IMR-90 (cell line): ENCODE results near the gene MORN5. TPM values are rescaled to one million over a fixed set of nuclear protein-coding genes. Genes with fewer than 3 reads are reported as not detected.

Experiments used
- ATAC-seq: fragments of 200-7000 bp; cut with Tn5 transposase; 2 replicates; pipeline ENCODE4 v1.9.1; 2020; ENCODE audit warnings: low read depth, mild to moderate bottlenecking, moderate library complexity
- BruUV-seq: library from RNA; stranded (reverse); fragments of 400-500 nt; replicated peaks from 2 replicates; lab custom pipeline; 2021; lab: Mats Ljungman, UMichigan
- CTCF ChIA-PET: fragments of 300-600 bp; formaldehyde crosslinking; extraction: SDS; loops from one replicate; lab custom pipeline; 2021; ENCODE audit warnings: antibody characterized with exemption; lab: Yijun Ruan, JAX
- POLR2A ChIA-PET: fragments of 300-600 bp; sonication (Branson Sonifier 250); formaldehyde crosslinking; loops from one replicate; lab custom pipeline; 2022; ENCODE audit warnings: antibody characterized with exemption; ENCODE audit not compliant: unreplicated experiment; lab: Charles Lee
- DNase-seq: peaks from one replicate; pipeline ENCODE4 v3.0.0; 2013
- H2AFZ ChIP-seq: replicated peaks from 2 replicates; pipeline ENCODE3; 2013; ENCODE audit warnings: low read length, mild to moderate bottlenecking; ENCODE audit not compliant: poor library complexity
- H2AK5ac ChIP-seq: 2 replicates; pipeline ENCODE4 v1.6.1; 2013; ENCODE audit warnings: low read depth, low read length, inconsistent platforms
- H2AK9ac ChIP-seq: replicated peaks from 2 replicates; pipeline ENCODE3; 2013; ENCODE audit warnings: mild to moderate bottlenecking, low read depth, low read length, moderate library complexity; ENCODE audit not compliant: poor library complexity
- H2BK120ac ChIP-seq: 2 replicates; pipeline ENCODE4 v1.6.1; 2013; ENCODE audit warnings: low read depth, low read length, inconsistent platforms
- H2BK15ac ChIP-seq: 3 replicates; pipeline ENCODE4 v1.6.1; 2013; ENCODE audit warnings: low read depth, low read length, inconsistent platforms
- H2BK20ac ChIP-seq: 2 replicates; pipeline ENCODE4 v1.6.1; 2013; ENCODE audit warnings: low read depth, mild to moderate bottlenecking, inconsistent platforms, low read length, moderate library complexity
- H2BK5ac ChIP-seq: 2 replicates; pipeline ENCODE4 v1.6.1; 2013; ENCODE audit warnings: mild to moderate bottlenecking, low read depth, low read length, inconsistent platforms; ENCODE audit not compliant: poor library complexity, severe bottlenecking
- H3K14ac ChIP-seq: replicated peaks from 2 replicates; pipeline ENCODE4 v1.6.1; 2013; ENCODE audit warnings: low read depth, low read length, inconsistent platforms
- H3K18ac ChIP-seq: 2 replicates; pipeline ENCODE4 v1.6.1; 2013; ENCODE audit warnings: low read depth, low read length, control low read depth
- H3K23ac ChIP-seq: 2 replicates; pipeline ENCODE4 v1.6.1; 2013; ENCODE audit warnings: low read depth, low read length, inconsistent platforms
- H3K27ac ChIP-seq: 2 replicates; pipeline ENCODE4 v1.5.1; 2013; ENCODE audit warnings: mild to moderate bottlenecking, control low read depth, low read length; ENCODE audit not compliant: insufficient read depth
- H3K27me3 ChIP-seq: 2 replicates; pipeline ENCODE4 v1.6.1; 2013; ENCODE audit warnings: low read length; ENCODE audit not compliant: control insufficient read depth, insufficient read depth
- H3K36me3 ChIP-seq: 2 replicates; pipeline ENCODE4 v1.6.1; 2013; ENCODE audit warnings: low read length, mixed read lengths; ENCODE audit not compliant: control insufficient read depth, insufficient read depth
- H3K4ac ChIP-seq: 2 replicates; pipeline ENCODE4 v1.6.1; 2013; ENCODE audit warnings: low read depth, low read length, inconsistent platforms
- H3K4me1 ChIP-seq: 2 replicates; pipeline ENCODE4 v1.6.1; 2013; ENCODE audit warnings: low read length, mixed read lengths; ENCODE audit not compliant: control insufficient read depth, insufficient read depth
- H3K4me2 ChIP-seq: 2 replicates; pipeline ENCODE4 v1.6.1; 2013; ENCODE audit warnings: low read depth, mild to moderate bottlenecking, control low read depth, low read length, moderate library complexity
- H3K4me3 ChIP-seq: 2 replicates; pipeline ENCODE4 v1.5.1; 2013; ENCODE audit warnings: low read depth, mild to moderate bottlenecking, control low read depth, low read length, moderate library complexity; ENCODE audit not compliant: insufficient read depth
- H3K56ac ChIP-seq: 2 replicates; pipeline ENCODE4 v1.6.1; 2013; ENCODE audit warnings: low read length, inconsistent platforms; ENCODE audit not compliant: insufficient read depth; ENCODE audit errors: extremely low read depth
- H3K79me1 ChIP-seq, 2 experiments: 2 replicates each; pipeline ENCODE4 v1.6.1; 2013; ENCODE audit warnings: low read length in 2 of 2, inconsistent platforms in 1 of 2, low read depth in 1 of 2
- H3K9ac ChIP-seq: 2 replicates; pipeline ENCODE4 v1.6.1; 2013; ENCODE audit warnings: low read depth, low read length, control low read depth
- H3K9me1 ChIP-seq: 2 replicates; pipeline ENCODE4 v1.6.1; 2013; ENCODE audit warnings: low read length, inconsistent platforms; ENCODE audit not compliant: insufficient read depth
- H3K9me3 ChIP-seq: 2 replicates; pipeline ENCODE4 v1.6.1; 2013; ENCODE audit warnings: low read length; ENCODE audit not compliant: control insufficient read depth, insufficient read depth
- H4K20me1 ChIP-seq: 2 replicates; pipeline ENCODE4 v1.6.1; 2013; ENCODE audit warnings: low read length, inconsistent platforms; ENCODE audit not compliant: insufficient read depth
- H4K5ac ChIP-seq: 2 replicates; pipeline ENCODE4 v1.6.1; 2013; ENCODE audit warnings: mild to moderate bottlenecking, low read depth, low read length, control low read depth
- H4K8ac ChIP-seq, 2 experiments: 2 replicates each; pipeline ENCODE4 v1.6.1; 2013; ENCODE audit warnings: low read depth in 2 of 2, low read length in 2 of 2, control low read depth in 1 of 2, inconsistent platforms in 1 of 2
- H4K91ac ChIP-seq: 2 replicates; pipeline ENCODE4 v1.6.1; 2013; ENCODE audit warnings: low read depth, low read length, inconsistent platforms; ENCODE audit not compliant: insufficient read depth
- BHLHE40 ChIP-seq: fragments of 150-350 bp; IDR thresholded peaks from 2 replicates; pipeline ENCODE4 v1.6.1; 2016; ENCODE audit warnings: mild to moderate bottlenecking, low read depth, low read length
- CEBPB ChIP-seq: IDR thresholded peaks from 2 replicates; pipeline ENCODE4 v1.6.1; 2012; ENCODE audit warnings: low read depth, low read length, improper control_type of control experiment
- ELK1 ChIP-seq: fragments of 150-350 bp; IDR thresholded peaks from 2 replicates; pipeline ENCODE4 v1.6.1; 2016; ENCODE audit warnings: low read depth, mild to moderate bottlenecking, low read length, moderate library complexity, borderline replicate concordance
- MAFK ChIP-seq: IDR thresholded peaks from 2 replicates; pipeline ENCODE4 v1.6.1; 2012; ENCODE audit warnings: low read depth, low read length, improper control_type of control experiment
- NFE2L2 ChIP-seq: fragments of 150-350 bp; IDR thresholded peaks from 2 replicates; pipeline ENCODE4 v1.6.1; 2016; ENCODE audit warnings: low read depth, mild to moderate bottlenecking, low read length
- POLR2A ChIP-seq: IDR thresholded peaks from 2 replicates; pipeline ENCODE4 v1.6.1; 2012; ENCODE audit warnings: mild to moderate bottlenecking, low read depth, low read length
- RFX5 ChIP-seq: IDR thresholded peaks from 2 replicates; pipeline ENCODE4 v1.8.0; 2012; ENCODE audit warnings: low read depth, mild to moderate bottlenecking, low read length, moderate library complexity
- SMC3 ChIP-seq: fragments of 150-350 bp; IDR thresholded peaks from 2 replicates; pipeline ENCODE4 v1.6.1; 2016; ENCODE audit warnings: low read depth, mild to moderate bottlenecking, antibody characterized with exemption, low read length, moderate library complexity
- USF2 ChIP-seq: fragments of 150-350 bp; IDR thresholded peaks from 2 replicates; pipeline ENCODE4 v1.6.1; 2017; ENCODE audit warnings: mild to moderate bottlenecking, antibody characterized with exemption, low read length, low read depth
- WGBS, 2 experiments: methylation state at CpG; one replicate each; pipeline versions ENCODE4 v1.1.5 to v1.1.7; 2013; ENCODE audit warnings: missing lambda C conversion rate in 2 of 2; ENCODE audit not compliant: insufficient read length in 1 of 2; ENCODE audit errors: extremely low coverage in 2 of 2; 5-methylcytosine and 5-hydroxymethylcytosine counted together
- dilution Hi-C: fragments of 300-500 bp; cut with HindIII; formaldehyde crosslinking; loops from one replicate; pipeline ENCODE4 v1.14.3; 2018; ENCODE audit warnings: low sequenced_read_pairs; ENCODE audit not compliant: unreplicated experiment
- in situ Hi-C: fragments of 300-500 bp; cut with MboI; formaldehyde crosslinking; loops from 3 replicates; pipeline ENCODE4 v1.14.3; 2019; ENCODE audit warnings: low sequenced_read_pairs, inconsistent platforms, mixed read lengths
- intact Hi-C: fragments of 100-400 bp; cut with micrococcal nuclease; formaldehyde crosslinking; loops from 2 replicates; pipeline ENCODE4 v1.10.0; 2022
- polyA plus RNA-seq, 3 experiments: library from polyadenylated mRNA; depleted of rRNA; stranded (reverse); fragments of >200 nt; gene quantifications; 2 replicates each; pipeline ENCODE4 v1.2.3, GENCODE V29; 2012; ENCODE audit warnings: low replicate concordance in 1 of 3
- total RNA-seq: library from RNA; depleted of rRNA; stranded (reverse); fragments of >200 nt; gene quantifications from 2 replicates; pipeline ENCODE4 v1.2.3, GENCODE V29; 2012
- TF ChIP-seq, protein P1 (sequence below): conservative IDR thresholded peaks from 2 replicates; pipeline ENCODE4 v1.5.1; 2012; ENCODE audit warnings: mild to moderate bottlenecking, low read depth, low read length, improper control_type of control experiment

The MORN5 gene
- total and polyA plus RNA-seq, 2 of the 4 experiments (the other 2 are of a cell fraction), result not detected

DNA sequence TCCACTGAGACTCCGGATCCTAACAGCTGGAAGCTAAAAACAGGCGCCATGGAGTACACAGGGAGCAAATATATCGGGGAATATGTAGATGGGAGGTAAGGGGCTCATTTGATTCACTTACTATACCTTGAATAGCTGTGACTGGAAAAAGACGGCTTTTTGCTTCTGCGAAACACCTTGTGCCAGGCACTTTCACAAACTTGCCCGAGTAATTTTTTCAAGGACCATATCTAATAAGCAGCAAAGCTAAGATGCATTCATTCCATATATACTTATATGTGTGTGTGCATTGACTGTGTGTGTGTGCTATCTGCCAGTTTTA lies 178 bp downstream of the MORN5 start:
- H3K27me3 ChIP-seq, result peaks cover 9% of the 10 kb centered on the region
- H2AFZ ChIP-seq, result peak overlapping the region; percentile 99
- no peak overlapping the region for H3K23ac ChIP-seq
- H2AK9ac ChIP-seq, result peak overlapping the region; percentile 68
- POLR2A ChIA-PET, result no interaction called here
- H3K27ac ChIP-seq, result no peak overlapping the region
- H4K5ac ChIP-seq, result no peak overlapping the region
- CTCF ChIA-PET, result interaction anchor here (0.8 to 1.0 kb wide), 2 partner anchors 13 to 15 kb away, joined by 3 to 4 read pairs; no protein-coding TSS in a partner anchor
- peak overlapping the region; percentile 31; the same call in 1 of the 2 replicates for H3K4me3 ChIP-seq
- no peak for ATAC-seq
- no peak overlapping the region for H3K14ac ChIP-seq
- peaks cover 9% of the 10 kb centered on the region; the same call in 1 of the 2 replicates for H4K20me1 ChIP-seq
- no CpG with 5 or more reads among the region's 6 CpGs for WGBS, 2 experiments
- no TSS peak for BruUV-seq
- H2BK5ac ChIP-seq, result no peak overlapping the region
- no peak overlapping the region for H2AK5ac ChIP-seq
- TF ChIP-seq NFE2L2, result no peak
- TF ChIP-seq, protein P1, sequence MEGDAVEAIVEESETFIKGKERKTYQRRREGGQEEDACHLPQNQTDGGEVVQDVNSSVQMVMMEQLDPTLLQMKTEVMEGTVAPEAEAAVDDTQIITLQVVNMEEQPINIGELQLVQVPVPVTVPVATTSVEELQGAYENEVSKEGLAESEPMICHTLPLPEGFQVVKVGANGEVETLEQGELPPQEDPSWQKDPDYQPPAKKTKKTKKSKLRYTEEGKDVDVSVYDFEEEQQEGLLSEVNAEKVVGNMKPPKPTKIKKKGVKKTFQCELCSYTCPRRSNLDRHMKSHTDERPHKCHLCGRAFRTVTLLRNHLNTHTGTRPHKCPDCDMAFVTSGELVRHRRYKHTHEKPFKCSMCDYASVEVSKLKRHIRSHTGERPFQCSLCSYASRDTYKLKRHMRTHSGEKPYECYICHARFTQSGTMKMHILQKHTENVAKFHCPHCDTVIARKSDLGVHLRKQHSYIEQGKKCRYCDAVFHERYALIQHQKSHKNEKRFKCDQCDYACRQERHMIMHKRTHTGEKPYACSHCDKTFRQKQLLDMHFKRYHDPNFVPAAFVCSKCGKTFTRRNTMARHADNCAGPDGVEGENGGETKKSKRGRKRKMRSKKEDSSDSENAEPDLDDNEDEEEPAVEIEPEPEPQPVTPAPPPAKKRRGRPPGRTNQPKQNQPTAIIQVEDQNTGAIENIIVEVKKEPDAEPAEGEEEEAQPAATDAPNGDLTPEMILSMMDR, result no peak
- no peak for TF ChIP-seq MAFK
- no peak for TF ChIP-seq POLR2A
- no peak for TF ChIP-seq RFX5
- no peak for TF ChIP-seq BHLHE40
- no peak for TF ChIP-seq USF2
- no peak for TF ChIP-seq ELK1
- TF ChIP-seq CEBPB, result no peak
- TF ChIP-seq SMC3, result no peak
- no peak overlapping the region for H2BK20ac ChIP-seq
- H3K4me1 ChIP-seq, result peaks cover 2% of the 10 kb centered on the region
- DNase-seq, result no peak
- intact Hi-C loops (no loop called here), dilution Hi-C loops (no loop called here), in situ Hi-C loops (no loop called here)
- no peak overlapping the region for H2BK120ac ChIP-seq
- H3K79me1 ChIP-seq, result peaks cover 24 to 32% of the 10 kb centered on the region in 2 experiments
- H3K36me3 ChIP-seq, result no peaks in the 10 kb centered on the region
- no peak overlapping the region for H3K56ac ChIP-seq
- H3K4me2 ChIP-seq, result peak overlapping the region; percentile 74
- no peak overlapping the region for H3K9ac ChIP-seq
- H3K18ac ChIP-seq, result no peak overlapping the region
- no peak overlapping the region; a peak in 1 of 4 replicates for H4K8ac ChIP-seq
- H3K4ac ChIP-seq, result no peak overlapping the region
- no peaks in the 10 kb centered on the region; the same call in 1 of the 2 replicates for H3K9me3 ChIP-seq
- no peak overlapping the region for H4K91ac ChIP-seq
- no peak overlapping the region for H2BK15ac ChIP-seq
- H3K9me1 ChIP-seq, result peaks cover 8% of the 10 kb centered on the region
